NCI-H1694 (cell line): ENCODE data around the gene AMIGO1.

Experiments used
- DNase-seq: peaks from one replicate; lab custom pipeline; 2025; lab: John Stamatoyannopoulos, UW

The AMIGO1 gene

GRCh38 chr1:109532365-109533136 is 23.0 kb upstream of the AMIGO1 start:
- peak; percentile 91 for DNase-seq

- DNase-seq = no peak
These were observed 22.4 kb upstream of the AMIGO1 start for GRCh38 chr1:109531826-109532364.

GRCh38 chr1:109531380-109531779 is 21.9 kb upstream of the AMIGO1 start:
- DNase-seq = no peak

- DNase-seq = peak; percentile 91
These were observed 21.0 kb upstream of the AMIGO1 start for GRCh38 chr1:109530457-109531087.

GRCh38 chr1:109529881-109530456 is 20.4 kb upstream of the AMIGO1 start:
- peak; percentile 53 for DNase-seq

GRCh38 chr1:109528712-109529111 is 19.2 kb upstream of the AMIGO1 start:
- no peak for DNase-seq

- peak; percentile 60 for DNase-seq
These were observed 18.5 kb upstream of the AMIGO1 start for GRCh38 chr1:109527846-109528695.

- DNase-seq = no peak
These were observed 17.7 kb upstream of the AMIGO1 start for GRCh38 chr1:109527098-109527811.

- DNase-seq = no peak
These were observed 14.2 kb upstream of the AMIGO1 start for GRCh38 chr1:109523706-109524105.

- DNase-seq = no peak
These were observed 12.5 kb upstream of the AMIGO1 start for GRCh38 chr1:109522026-109522425.

- no peak for DNase-seq
These were observed 11.8 kb upstream of the AMIGO1 start for GRCh38 chr1:109521002-109521951.

GRCh38 chr1:109517337-109517736 is 7.8 kb upstream of the AMIGO1 start:
- no peak for DNase-seq

GRCh38 chr1:109516872-109517271 is 7.3 kb upstream of the AMIGO1 start:
- no peak for DNase-seq

GRCh38 chr1:109514846-109515245 is 5.3 kb upstream of the AMIGO1 start:
- DNase-seq = no peak

- DNase-seq = no peak
These were observed 3.7 kb upstream of the AMIGO1 start for GRCh38 chr1:109513110-109513710.

- no peak for DNase-seq
These were observed 703 bp downstream of the AMIGO1 start for GRCh38 chr1:109508873-109509175.

- no peak for DNase-seq
These were observed 1.3 kb downstream of the AMIGO1 start for GRCh38 chr1:109508001-109508872.

- no peak for DNase-seq
These were observed 4.6 kb downstream of the AMIGO1 start for GRCh38 chr1:109504974-109505373.

- no peak for DNase-seq
These were observed 5.6 kb downstream of the AMIGO1 start for GRCh38 chr1:109503935-109504334.
